GM18502 (cell line): ENCODE measurements around the gene HRH2.
A peak's percentile ranks its signal among the peaks of the same experiment; 100 is the strongest.
"Not testable (repeated sequence)": the region's sequence is repeated elsewhere in the genome, so short reads cannot be mapped to it uniquely, and the experiment has no call there.

Experiments used
- ATAC-seq: cut with Tn5 transposase; IDR thresholded peaks from one replicate; pipeline ENCODE4 v1.9.1; 2021; ENCODE audit warnings: mild to moderate bottlenecking; ENCODE audit not compliant: unreplicated experiment, poor library complexity

HRH2 gene

GRCh38 chr5:175657593-175658271 is at the start of gene HRH2:
Gene HRH2, plus strand, starts transcription at chr5:175658071. Its CDS starts 25,163 bp downstream, at chr5:175683234.
- ATAC-seq, result peak; percentile 60

- no peak for ATAC-seq
These were observed 48.3 kb upstream of the HRH2 start for GRCh38 chr5:175609526-175609925.

GRCh38 chr5:175610381-175610780 is 47.5 kb upstream of the HRH2 start:
- ATAC-seq, result no peak

- no peak for ATAC-seq
These were observed 47.0 kb upstream of the HRH2 start for GRCh38 chr5:175610898-175611297.

GRCh38 chr5:175614223-175614815 is 43.6 kb upstream of the HRH2 start:
- no peak for ATAC-seq

- no peak for ATAC-seq
These were observed 43.0 kb upstream of the HRH2 start for GRCh38 chr5:175614861-175615260.

- ATAC-seq, result no peak
These were observed 41.8 kb upstream of the HRH2 start for GRCh38 chr5:175616083-175616482.

GRCh38 chr5:175616527-175616926 is 41.3 kb upstream of the HRH2 start:
- not testable (repeated sequence) for ATAC-seq

GRCh38 chr5:175617447-175617846 is 40.4 kb upstream of the HRH2 start:
- ATAC-seq, result no peak

GRCh38 chr5:175620527-175620926 is 37.3 kb upstream of the HRH2 start:
- no peak for ATAC-seq

GRCh38 chr5:175621971-175622370 is 35.9 kb upstream of the HRH2 start:
- no peak for ATAC-seq

- no peak for ATAC-seq
These were observed 34.8 kb upstream of the HRH2 start for GRCh38 chr5:175623088-175623487.

- no peak for ATAC-seq
These were observed 33.6 kb upstream of the HRH2 start for GRCh38 chr5:175624316-175624715.

GRCh38 chr5:175627005-175627404 is 30.9 kb upstream of the HRH2 start:
- ATAC-seq, result no peak

- no peak for ATAC-seq
These were observed 30.1 kb upstream of the HRH2 start for GRCh38 chr5:175627739-175628138.

GRCh38 chr5:175628668-175629067 is 29.2 kb upstream of the HRH2 start:
- no peak for ATAC-seq

- no peak for ATAC-seq
These were observed 28.6 kb upstream of the HRH2 start for GRCh38 chr5:175629261-175629660.

GRCh38 chr5:175629793-175630192 is 28.1 kb upstream of the HRH2 start:
- ATAC-seq, result no peak

GRCh38 chr5:175635854-175636584 is 21.9 kb upstream of the HRH2 start:
- no peak for ATAC-seq

GRCh38 chr5:175638305-175638704 is 19.6 kb upstream of the HRH2 start:
- ATAC-seq, result no peak

GRCh38 chr5:175640106-175640775 is 17.6 kb upstream of the HRH2 start:
- ATAC-seq, result no peak
